ENCODE results near the gene THYN1.
"Not testable (repeated sequence)": the region's sequence is repeated elsewhere in the genome, so short reads cannot be mapped to it uniquely, and the experiment has no call there.

THYN1 gene

DNA sequence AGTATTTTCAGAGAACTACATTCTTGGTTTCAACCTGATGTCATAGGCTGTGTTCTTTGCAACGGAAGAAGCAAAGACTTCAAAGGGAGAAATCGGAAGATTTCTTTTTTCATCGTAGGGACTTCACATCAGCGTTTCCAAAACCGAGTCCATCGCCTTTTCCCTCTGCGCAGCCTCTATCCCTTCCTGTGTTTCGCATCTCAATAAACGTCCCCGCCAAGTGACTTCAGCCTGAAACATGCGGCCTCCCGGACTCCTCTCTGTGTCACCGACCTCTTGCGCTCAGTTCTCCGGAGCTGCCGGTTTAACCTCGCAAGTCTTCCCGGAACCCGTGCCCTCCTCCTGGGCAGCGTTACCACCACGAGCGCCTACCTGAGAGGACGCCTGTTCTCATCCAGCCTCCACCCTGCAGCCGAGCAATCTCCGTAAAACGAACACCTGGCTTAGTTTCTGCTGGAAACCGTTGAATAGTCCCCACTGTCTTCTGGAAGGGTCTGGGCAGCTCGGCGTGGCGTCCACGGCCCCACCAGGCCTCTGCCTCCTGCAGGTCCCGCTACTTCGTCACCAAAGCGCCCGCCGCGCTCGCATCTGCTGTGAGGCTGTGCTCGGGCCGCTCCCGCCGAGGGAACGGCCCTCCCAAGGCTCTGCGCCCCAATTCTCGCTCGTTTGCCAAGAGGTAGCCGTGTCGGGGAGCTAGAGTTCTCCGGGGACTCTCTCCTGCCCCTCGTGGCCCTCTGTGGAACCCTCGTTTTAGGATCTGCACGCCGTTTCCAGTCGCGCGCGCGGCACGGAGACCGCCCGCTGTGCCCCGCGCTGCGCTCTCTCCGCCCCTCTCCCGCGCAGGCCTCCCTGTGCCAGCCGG is 22.6 kb upstream of the THYN1 start, which contains the start of gene GLB1L3:
TSS of gene GLB1L3 (plus strand) at position 846 of the 862 bp plus-strand sequence. CDS start 362 bp downstream, outside the sequence.
- in situ Hi-C loops (cut with HindIII; ENCODE audit: low sequenced_read_pairs) = no loop called here

DNA sequence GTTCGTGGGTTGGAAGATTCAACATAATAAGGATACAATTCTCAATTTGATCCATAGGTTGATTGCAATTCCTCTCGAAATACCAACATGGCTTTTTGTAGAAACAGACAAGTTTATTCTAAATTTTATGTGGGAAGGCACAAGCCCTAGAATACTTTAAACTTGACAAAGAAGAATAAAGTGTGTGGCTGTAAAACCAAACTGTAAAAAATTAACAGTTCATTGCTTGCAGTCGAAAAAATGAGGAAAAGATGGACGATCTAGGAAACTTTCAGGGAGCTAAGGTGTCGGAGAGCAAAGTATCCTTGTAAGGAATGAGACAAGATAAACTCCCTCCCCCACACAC is 22.0 kb upstream of the THYN1 start:
- in situ Hi-C loops (cut with HindIII; ENCODE audit: low sequenced_read_pairs) = no loop called here

GRCh38 chr11:134273317-134273712 is 20.2 kb upstream of the THYN1 start:
- in situ Hi-C loops (cut with HindIII; ENCODE audit: low sequenced_read_pairs) = no loop called here

DNA sequence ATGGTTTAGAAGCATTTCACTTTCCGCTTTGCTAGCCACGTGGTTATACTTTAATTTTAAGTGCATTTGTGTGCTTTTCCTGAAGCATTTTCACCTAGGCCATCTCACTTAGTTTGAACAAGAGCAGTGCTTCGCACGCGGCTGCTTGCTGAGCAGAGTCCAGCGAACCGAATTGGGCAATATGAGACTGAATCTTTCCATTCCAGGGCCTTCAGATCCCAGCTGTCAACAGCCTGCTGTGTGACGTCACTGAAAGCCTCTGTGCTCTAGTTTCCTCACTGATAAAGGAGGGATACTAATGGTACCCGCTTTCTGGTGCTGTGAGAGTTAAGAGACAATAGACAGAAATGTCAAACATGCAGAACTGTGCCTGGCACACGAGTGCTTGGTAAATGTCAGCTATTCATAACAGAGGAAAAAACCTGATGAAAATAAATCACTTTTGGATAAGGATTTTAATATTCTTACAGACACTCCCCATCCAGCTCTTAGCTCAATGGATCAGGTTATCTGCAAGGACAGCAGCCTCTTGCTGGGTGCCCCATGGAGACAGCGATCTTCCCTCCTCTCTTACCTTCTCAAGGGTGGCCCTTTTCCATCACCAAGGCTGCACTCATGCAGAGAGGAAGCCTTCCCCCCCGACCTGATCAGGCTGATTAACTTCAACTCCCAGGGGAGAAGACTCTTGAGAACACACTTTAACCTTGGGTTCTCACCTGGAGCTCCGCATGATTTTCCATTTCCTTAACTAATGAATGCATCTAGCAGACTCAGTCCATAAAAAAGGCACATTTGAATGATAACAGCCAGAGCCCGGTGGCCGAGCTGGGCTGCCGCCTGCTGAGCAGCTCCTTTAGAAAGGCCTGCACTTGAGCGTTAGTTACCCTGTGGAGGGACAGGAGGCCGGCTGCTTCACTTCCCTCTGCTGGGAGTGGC is 19.5 kb upstream of the THYN1 start:
- in situ Hi-C loops (cut with HindIII; ENCODE audit: low sequenced_read_pairs) = no loop called here

GRCh38 chr11:134271978-134272377 is 18.8 kb upstream of the THYN1 start:
- in situ Hi-C loops (cut with HindIII; ENCODE audit: low sequenced_read_pairs) = no loop called here

- in situ Hi-C loops (cut with HindIII; ENCODE audit: low sequenced_read_pairs) = no loop called here
Measured at GRCh38 chr11:134270250-134270714, 17.1 kb upstream of the THYN1 start.

- in situ Hi-C loops (cut with HindIII; ENCODE audit: low sequenced_read_pairs) = no loop called here
Measured at GRCh38 chr11:134267966-134268365, 14.8 kb upstream of the THYN1 start.

- in situ Hi-C loops (cut with HindIII; ENCODE audit: low sequenced_read_pairs) = no loop called here
Measured at GRCh38 chr11:134267461-134267860, 14.3 kb upstream of the THYN1 start.

DNA sequence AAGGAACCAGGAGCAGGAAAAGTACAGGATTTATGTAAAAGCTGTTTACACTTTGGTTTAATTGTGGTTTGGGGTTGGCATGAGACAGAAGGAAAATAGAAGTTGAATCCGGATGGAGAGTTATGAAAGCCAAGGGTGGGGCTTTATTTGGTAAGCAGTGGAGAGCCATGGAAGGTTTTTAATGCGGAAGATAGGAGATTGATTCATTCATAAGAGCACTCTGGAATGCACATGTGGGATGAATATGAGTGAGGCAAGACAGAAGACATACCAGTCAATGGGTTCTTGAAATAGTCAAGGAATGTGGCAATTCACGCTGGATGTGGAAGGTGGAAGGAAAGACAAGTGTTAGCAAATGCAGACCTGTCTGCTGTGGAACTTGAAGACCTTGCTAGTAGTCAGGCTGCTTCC is 13.7 kb upstream of the THYN1 start:
- in situ Hi-C loops (cut with HindIII; ENCODE audit: low sequenced_read_pairs) = no loop called here

DNA sequence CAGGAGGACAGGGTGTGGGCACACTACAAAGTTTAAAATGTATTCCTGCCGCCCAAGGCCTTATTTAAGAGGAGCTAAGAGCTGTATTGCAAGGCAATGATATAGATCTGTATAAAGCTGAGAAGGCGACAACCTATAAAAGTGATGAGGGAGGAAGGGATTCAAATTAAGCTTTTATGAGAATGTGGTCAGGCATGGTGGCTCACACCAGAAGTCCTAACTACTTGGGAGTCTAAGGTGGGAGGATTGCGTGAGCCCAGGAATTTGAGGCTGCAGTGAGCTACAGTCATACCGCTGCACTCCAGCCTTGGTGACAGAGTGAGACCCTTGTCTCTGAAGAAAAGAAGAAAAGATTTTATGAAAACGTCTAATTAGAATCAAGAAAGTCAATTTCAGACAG is 13.3 kb upstream of the THYN1 start:
- in situ Hi-C loops (cut with HindIII; ENCODE audit: low sequenced_read_pairs) = no loop called here

DNA sequence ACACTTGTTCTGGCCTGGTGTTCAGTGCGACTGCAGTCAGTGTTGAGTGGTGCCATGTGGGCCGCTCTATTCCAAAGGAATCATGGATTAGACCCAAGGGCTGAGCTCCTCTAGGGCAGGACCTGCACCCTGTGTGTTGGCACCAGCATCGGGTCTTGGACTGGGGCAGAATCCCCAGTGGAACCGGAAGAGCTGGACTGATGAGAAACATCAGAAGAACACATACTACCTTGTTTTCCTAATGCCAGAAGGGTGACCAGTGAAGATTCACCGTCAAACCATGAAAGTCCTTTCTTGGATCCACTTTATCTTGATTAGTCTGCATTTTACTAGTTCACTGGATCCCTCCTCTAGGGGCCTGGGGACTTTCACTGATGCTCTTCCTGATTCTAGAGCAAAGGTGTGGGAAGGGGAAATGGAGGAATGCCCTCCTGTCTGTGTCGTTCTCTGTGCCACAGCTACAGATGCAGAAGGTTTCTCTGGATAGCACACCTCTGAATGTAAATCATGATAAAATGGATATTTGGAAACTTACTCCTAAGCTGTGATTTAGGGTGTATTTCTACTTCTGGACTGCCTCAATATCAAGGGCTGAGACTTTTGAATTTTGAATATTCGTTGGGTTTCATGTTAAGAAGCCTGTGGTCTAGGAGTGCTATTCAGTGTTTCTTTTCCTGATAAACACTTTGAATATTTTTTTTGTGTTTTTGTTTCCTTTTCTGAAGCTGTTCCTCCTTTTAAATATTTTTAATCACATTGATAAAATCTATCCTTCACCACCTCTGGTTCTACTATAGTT is 12.0 kb upstream of the THYN1 start:
- in situ Hi-C loops (cut with HindIII; ENCODE audit: low sequenced_read_pairs) = no loop called here

DNA sequence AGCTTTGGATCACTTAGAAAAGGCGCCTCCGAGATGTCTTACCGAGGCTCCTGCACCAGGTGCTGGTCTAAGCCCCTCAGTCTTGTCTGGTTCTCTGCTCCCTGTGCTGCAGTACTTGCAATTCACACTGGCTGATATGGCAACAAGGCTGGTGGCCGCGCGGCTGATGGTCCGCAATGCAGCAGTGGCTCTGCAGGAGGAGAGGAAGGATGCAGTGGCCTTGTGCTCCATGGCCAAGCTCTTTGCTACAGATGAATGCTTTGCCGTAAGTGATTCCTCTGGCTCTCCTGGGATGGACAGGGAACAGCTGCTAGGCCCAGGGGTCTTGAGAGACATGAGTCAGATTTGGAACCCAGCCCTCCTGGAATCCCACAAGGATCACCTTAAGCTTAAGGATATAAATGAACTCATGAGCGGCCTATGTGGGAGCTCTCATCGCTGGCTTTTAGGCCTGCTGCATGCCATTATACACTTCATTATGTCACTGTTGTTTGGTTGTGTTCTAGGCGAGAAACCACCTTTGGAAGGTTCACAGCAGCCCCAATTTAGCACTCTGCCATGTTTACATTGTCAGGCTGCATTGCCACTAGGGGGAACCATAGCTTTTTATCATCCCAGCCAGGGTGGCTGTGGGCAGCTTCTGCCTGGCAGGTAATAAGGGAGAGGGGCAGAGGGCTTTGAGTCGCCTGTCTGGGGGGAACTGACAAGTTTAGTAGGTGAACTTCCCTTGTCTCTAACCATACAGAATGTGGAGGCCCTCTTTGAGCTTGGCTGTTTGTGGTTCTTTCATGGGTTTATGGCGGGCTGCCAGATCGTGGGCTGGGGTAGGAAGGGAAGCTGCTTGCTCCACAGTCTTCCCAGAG is 8.7 kb upstream of the THYN1 start:
- in situ Hi-C loops (cut with HindIII; ENCODE audit: low sequenced_read_pairs) = no loop called here

- in situ Hi-C loops (cut with HindIII; ENCODE audit: low sequenced_read_pairs) = no loop called here
Measured at GRCh38 chr11:134260983-134261382, 7.8 kb upstream of the THYN1 start.

- in situ Hi-C loops (cut with HindIII; ENCODE audit: low sequenced_read_pairs) = no loop called here
Measured at GRCh38 chr11:134260503-134260902, 7.4 kb upstream of the THYN1 start.

DNA sequence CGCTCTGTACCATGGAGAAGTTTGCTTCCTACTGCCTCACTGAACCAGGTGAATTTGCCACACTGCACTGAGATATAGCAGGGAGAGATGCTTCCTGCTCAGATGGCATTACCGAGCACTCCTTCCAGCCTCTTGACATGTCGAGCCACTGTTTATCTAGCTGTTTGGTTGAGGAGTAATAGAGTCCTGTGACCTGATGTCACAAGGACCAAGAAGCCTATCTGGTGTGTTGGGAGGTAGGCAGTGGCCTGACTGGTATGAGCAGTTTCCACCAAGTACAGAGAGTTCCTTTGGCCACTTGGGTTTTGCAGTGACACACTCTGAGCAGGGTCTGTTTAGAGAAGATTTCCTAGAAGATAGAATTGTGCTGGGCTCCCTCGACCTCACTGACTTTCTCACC is 5.4 kb upstream of the THYN1 start:
- in situ Hi-C loops (cut with HindIII; ENCODE audit: low sequenced_read_pairs) = no loop called here

- in situ Hi-C loops (cut with HindIII; ENCODE audit: low sequenced_read_pairs) = no loop called here
Measured at GRCh38 chr11:134257101-134257500, 3.9 kb upstream of the THYN1 start.

- in situ Hi-C loops (cut with HindIII; ENCODE audit: low sequenced_read_pairs) = not testable (repeated sequence)
Measured at GRCh38 chr11:134255184-134255561, 2.0 kb upstream of the THYN1 start.

DNA sequence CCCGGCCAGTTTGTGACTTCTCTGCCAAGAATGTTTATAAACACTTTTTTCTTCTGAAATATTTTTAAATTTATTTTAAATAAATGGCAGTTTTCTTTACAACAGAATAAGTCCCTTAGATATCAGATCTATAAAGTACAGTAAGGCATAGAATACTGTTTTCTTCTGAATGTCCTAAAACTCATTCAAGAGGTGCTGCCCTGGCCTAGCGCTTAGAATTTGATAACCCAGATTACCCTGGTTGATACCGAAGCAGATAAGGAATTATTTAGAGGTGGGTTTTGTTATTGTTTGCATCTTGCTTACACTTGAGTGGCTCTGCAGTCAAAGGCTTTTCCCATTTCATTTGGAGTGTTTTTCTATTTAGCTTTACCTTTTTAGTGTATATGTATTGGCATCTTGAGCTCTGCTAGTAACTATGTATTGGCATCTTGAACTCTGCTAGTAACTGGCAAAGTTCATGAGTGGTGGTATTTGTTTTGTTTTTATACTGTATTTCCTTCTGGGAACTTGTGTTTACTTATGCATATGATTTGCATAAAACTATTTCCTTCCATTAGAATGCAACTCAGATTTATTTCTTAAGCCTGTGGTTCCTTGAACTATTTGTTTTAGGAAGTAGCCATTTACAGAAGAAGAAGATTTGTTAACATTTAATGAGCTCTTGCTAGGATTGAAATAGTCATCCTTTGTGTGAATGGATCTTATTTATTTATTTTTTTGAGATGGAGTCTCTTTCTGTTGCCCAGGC is 1.5 kb upstream of the THYN1 start:
- in situ Hi-C loops (cut with HindIII; ENCODE audit: low sequenced_read_pairs) = no loop called here
